Colonic mucosa (tissue), 4 donors: ENCODE data around the gene COL4A6. TPM values are rescaled to one million over a fixed set of nuclear protein-coding genes. Genes with fewer than 3 reads are reported as not detected.

Experiments used
- DNase-seq: peaks from one replicate; pipeline ENCODE4 v3.0.0-alpha.2; 2020
- H3K27ac ChIP-seq: fragments of 200-600 bp; one replicate; pipeline ENCODE4 v1.8.0; 2021
- H3K27me3 ChIP-seq: fragments of 200-600 bp; one replicate; pipeline ENCODE4 v1.8.0; 2021
- H3K36me3 ChIP-seq: fragments of 200-600 bp; one replicate; pipeline ENCODE4 v1.8.0; 2021
- H3K4me1 ChIP-seq: fragments of 200-600 bp; one replicate; pipeline ENCODE4 v1.8.0; 2021; ENCODE audit warnings: mild to moderate bottlenecking
- H3K4me3 ChIP-seq: fragments of 200-600 bp; one replicate; pipeline ENCODE4 v1.8.0; 2021
- H3K9ac ChIP-seq, 2 donors: one replicate each; pipeline ENCODE4 v1.7.0; 2013; ENCODE audit warnings: control low read depth in 2 of 2, low read depth in 2 of 2, low read length in 2 of 2
- H3K9me3 ChIP-seq: fragments of 200-600 bp; one replicate; pipeline ENCODE4 v1.8.0; 2021
- intact Hi-C: fragments of 100-400 bp; cut with DNase I; formaldehyde crosslinking; loops from one replicate; pipeline ENCODE4 v1.14.1; 2022
- total RNA-seq, 2 donors: library from RNA; stranded (reverse); fragmentation: NEBNext Ultra II Directional in 1 of 2; extraction: Animal tissue kit (Norgen Biotek cat#: 25700) in 1 of 2; gene quantifications; one replicate each; pipeline ENCODE4 v1.2.1, GENCODE V29; 2021
- TF ChIP-seq, protein P1 (sequence below): fragments of 200-600 bp; IDR thresholded peaks from one replicate; pipeline ENCODE4 v1.8.0; 2022; ENCODE audit warnings: antibody characterized with exemption, mild to moderate bottlenecking
- donor health status: healthy.
- donor health status: DM: no; HTN: no; CAD: no.
- donor health status: DM: no; HTN: no; CAD: no.

The COL4A6 gene
- total RNA-seq, 2 donors from 2014 or later = 1.1 to 1.8 TPM

DNA sequence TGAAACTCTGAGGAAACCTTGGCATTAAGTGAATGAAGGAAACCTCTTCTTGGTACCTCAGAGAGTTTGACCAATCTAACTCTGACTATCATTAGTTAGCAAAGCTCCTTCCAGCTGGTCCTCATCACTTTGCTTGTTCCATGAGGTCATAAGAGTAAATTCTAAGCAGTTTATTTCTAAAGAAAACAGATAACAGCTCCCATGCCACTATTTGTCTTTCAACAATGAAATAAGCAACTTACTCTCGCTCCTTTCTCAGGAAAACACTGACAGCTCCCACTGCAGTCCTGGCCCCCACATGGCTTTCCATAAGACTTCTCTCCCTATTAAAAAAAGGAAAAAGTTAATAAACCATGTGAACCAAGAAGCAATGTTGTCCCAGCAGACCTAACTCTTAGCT, 127.7 kb downstream of the COL4A6 start:
- Histone ChIP-seq H3K27ac (no peak overlapping the region), H3K9me3 (no peaks in the 10 kb centered on the region), H3K4me1 (no peaks in the 10 kb centered on the region), H3K4me3 (no peak overlapping the region), H3K27me3 (peaks cover 5% of the 10 kb centered on the region), H3K36me3 (no peaks in the 10 kb centered on the region), H3K9ac (no peak overlapping the region)
- intact Hi-C loops = no loop called here
- TF ChIP-seq, protein P1, sequence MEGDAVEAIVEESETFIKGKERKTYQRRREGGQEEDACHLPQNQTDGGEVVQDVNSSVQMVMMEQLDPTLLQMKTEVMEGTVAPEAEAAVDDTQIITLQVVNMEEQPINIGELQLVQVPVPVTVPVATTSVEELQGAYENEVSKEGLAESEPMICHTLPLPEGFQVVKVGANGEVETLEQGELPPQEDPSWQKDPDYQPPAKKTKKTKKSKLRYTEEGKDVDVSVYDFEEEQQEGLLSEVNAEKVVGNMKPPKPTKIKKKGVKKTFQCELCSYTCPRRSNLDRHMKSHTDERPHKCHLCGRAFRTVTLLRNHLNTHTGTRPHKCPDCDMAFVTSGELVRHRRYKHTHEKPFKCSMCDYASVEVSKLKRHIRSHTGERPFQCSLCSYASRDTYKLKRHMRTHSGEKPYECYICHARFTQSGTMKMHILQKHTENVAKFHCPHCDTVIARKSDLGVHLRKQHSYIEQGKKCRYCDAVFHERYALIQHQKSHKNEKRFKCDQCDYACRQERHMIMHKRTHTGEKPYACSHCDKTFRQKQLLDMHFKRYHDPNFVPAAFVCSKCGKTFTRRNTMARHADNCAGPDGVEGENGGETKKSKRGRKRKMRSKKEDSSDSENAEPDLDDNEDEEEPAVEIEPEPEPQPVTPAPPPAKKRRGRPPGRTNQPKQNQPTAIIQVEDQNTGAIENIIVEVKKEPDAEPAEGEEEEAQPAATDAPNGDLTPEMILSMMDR = no peak
- DNase-seq = no peak

DNA sequence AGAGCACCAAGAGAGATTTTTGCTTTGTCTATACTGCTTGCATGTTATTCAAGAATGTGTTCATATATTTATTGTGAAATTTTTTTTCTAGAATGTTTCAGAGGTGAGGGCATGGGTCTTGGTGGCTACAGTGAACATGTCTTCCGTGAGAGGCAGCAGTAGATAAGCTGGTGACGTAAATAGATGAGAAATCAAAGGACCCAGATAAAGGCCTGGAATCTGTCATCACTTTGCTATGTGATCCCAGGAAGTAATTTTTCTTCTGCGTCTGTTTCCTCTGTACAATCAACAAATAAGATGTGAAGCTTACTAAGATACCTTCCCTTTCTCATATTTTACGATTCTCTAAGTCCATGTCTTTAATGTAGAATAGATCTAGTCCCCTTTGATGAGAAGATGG, 129.1 kb downstream of the COL4A6 start:
- Histone ChIP-seq H3K27me3 (peaks cover 5% of the 10 kb centered on the region), H3K4me1 (no peaks in the 10 kb centered on the region), H3K4me3 (no peak overlapping the region), H3K9ac (no peak overlapping the region), H3K36me3 (no peaks in the 10 kb centered on the region), H3K9me3 (no peaks in the 10 kb centered on the region), H3K27ac (no peak overlapping the region)
- TF ChIP-seq, protein P1 = no peak
- DNase-seq = no peak
- intact Hi-C loops = no loop called here

DNA sequence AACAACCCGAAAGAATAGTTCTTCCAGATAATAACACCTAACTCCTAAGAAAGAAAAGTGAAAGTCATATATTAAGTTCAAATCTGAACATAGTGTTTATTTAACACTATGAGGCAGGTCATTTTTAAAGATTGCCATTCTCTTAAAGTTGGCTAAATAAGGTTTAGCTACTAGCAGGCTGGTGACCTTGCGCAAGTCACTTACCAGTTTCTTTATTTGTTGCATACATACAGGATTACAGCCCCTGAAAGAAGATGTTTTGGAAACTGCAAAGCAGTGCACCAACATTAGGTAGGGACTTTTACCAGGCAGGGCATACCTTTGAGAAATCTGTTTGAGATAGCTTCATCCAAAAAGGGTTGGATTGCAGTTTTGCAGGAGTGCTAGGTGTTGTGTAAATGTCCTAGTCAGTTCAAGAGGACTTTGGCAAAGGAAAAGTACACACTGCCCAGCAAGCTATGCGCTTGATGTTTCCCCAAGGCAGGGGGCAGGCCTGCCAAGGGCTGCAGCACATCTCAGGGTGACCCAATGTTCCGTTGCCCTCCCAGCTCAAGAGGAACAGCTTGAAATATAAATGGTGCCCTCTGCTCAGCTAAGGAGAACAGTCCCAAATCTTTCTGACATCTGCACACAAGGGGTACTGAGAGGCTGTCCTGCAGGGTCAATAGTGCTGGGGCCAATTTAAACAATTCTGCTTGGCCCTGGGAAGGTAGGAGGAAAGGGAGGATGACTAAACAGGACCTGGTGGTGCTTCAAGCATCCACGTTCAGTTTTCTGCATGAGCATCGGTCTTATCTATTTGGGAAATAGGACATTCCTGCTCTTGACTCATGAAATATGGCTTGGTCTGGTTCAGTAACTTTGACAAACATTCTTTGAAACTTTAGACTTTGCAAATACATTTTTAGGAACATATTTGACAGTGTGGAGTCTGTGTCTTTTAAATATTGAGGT, 130.8 kb downstream of the COL4A6 start:
- intact Hi-C loops = no loop called here
- Histone ChIP-seq H3K9me3 (no peaks in the 10 kb centered on the region), H3K4me3 (no peak overlapping the region), H3K27me3 (no peaks in the 10 kb centered on the region), H3K4me1 (no peaks in the 10 kb centered on the region), H3K9ac (no peak overlapping the region), H3K27ac (no peak overlapping the region), H3K36me3 (no peaks in the 10 kb centered on the region)
- TF ChIP-seq, protein P1 = no peak
- DNase-seq = no peak

DNA sequence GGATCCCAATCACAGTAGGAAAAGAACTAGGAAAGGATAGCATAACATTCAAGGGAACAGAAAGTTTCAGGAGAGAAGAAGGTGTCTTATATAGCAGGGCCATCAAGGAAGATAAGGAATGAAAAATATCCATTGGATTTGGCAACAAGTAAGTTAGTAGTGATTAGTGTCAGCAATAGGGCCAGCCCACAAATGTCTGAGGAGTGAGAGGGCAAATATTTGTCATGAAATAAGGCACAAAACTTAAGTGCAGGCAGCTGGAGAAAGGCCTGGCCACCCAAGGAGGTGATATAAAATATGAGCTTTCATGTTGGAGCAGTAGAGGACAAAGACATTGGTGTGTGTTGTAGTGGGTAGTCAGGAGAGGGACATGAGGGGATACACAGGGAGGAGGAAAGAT, 132.1 kb downstream of the COL4A6 start:
- DNase-seq = no peak
- H3K27me3 ChIP-seq = no peaks in the 10 kb centered on the region
- intact Hi-C loops = no loop called here
- no peak overlapping the region for H3K9ac ChIP-seq
- H3K4me3 ChIP-seq = no peak overlapping the region
- no peaks in the 10 kb centered on the region for H3K4me1 ChIP-seq
- no peaks in the 10 kb centered on the region for H3K9me3 ChIP-seq
- H3K36me3 ChIP-seq = no peaks in the 10 kb centered on the region
- H3K27ac ChIP-seq = no peak overlapping the region
- TF ChIP-seq, protein P1 = no peak

DNA sequence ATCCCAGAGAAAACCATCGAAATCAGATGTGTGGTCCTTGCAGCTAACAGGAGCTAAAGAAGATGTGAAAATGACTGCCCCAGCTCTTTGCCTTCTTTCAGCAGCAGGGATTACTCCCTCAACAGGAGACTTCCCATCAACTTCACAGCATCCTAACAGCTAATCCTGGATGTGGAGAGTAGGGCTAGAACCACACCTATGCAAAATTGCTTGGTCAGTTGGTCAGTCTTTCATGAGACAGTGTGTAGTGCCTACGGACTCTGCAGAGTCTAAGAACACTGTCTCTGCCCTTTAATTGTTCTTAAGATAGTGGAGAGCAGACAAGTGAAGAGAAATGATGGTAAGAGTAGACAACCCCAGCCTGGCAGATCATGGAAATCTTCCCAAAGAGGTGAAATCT, 133.5 kb downstream of the COL4A6 start:
- no peak overlapping the region for H3K9ac ChIP-seq
- no peaks in the 10 kb centered on the region for H3K27me3 ChIP-seq
- H3K36me3 ChIP-seq = no peaks in the 10 kb centered on the region
- intact Hi-C loops = no loop called here
- no peaks in the 10 kb centered on the region for H3K9me3 ChIP-seq
- TF ChIP-seq, protein P1 = no peak
- no peaks in the 10 kb centered on the region for H3K4me1 ChIP-seq
- no peak for DNase-seq
- H3K27ac ChIP-seq = no peak overlapping the region
- H3K4me3 ChIP-seq = no peak overlapping the region
